HG03196 (cell line): ENCODE data around the gene NAGPA.

Experiments
- ATAC-seq: cut with Tn5 transposase; IDR thresholded peaks from one replicate; pipeline ENCODE4 v1.9.1; 2021; ENCODE audit not compliant: unreplicated experiment

The NAGPA gene

DNA sequence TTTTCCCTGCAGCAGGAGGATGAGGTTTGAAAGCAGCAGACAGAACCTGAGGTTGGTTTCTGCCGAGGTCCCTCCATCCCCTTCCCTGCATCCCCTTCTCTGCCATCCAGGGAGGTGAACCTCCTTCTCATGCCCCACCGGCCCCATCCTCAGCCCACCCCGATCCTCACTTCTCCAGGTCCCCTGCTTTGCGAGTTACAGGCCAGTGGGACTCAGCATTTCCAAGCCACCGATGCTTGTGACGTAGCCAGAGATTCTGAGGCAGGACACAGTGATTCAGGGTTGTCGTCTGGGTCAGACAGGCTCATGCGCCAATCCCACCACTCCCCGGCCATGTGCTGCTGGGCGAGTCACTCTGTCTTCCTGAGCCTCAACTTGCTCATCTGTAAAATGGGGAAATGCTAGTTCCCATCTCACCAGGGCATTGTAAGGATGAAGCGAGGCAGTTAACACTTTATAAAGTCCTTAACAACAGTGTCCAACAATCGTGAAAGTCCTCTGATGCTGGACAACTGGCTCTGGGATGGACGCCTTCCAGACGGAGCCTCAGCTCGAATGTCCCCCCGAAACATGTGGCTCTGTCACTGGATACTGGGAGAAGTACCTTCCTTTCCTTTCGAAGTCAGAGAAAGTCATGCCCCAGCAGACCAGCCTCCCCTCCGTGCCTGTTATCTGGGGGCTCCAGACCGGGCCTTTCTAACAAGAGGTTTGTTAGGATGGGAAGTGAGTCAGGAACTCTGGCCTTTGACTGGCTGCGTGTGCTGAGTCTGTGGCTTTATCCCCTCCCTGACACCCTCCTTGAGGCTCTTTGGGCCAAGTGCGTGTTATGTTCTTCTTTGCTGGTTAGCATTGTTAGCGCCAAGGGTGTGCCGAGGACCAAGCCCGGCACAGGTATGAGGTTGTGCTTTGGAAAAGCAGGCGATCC is 53.7 kb downstream of the NAGPA start:
- no peak for ATAC-seq

GRCh38 chr16:4979164-4979563 is 54.6 kb downstream of the NAGPA start:
- ATAC-seq = no peak

GRCh38 chr16:4976611-4977145 is 57.1 kb downstream of the NAGPA start:
- no peak for ATAC-seq

DNA sequence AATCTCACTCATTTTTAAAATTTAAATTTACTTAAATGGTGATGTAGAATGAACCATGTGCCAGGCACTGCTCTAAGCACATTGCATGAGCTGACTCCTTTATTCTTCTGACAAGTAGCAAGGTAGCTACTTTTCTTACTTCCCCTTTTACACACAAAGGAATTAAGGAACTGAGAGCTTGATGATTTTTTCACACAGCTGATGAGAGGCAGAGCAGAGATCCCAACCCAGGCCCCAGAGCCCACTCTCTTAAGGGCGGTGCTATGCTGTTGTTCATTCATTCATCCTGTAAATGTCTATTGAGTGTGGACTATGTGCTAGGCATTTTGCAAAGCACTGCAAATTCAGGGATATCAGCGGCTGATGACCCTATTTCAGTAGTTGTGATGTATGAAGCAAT is 57.7 kb downstream of the NAGPA start:
- ATAC-seq = peak; percentile 66
